ENCODE data around the gene LYRM4.

DNA sequence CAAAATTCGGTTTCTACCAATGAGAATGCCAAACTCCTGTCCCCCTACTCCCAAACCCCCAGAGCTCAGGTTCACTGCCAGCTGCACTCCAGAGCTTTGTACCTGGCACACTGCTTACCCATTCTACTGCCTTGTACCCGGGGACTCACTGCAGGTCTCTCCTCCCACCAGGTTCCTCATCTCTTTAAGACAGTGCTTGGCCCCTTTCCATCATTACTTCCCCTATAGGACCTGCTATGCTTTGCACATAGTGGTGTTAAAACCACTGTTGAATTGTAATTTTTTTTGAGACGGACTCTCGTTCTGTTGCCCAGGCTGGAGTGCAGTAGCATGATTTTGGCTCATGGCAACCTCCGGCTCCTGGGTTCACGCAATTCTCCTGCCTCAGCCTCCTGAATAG, 25.9 kb downstream of the LYRM4 start:
- TF ChIP-seq, protein P1, sequence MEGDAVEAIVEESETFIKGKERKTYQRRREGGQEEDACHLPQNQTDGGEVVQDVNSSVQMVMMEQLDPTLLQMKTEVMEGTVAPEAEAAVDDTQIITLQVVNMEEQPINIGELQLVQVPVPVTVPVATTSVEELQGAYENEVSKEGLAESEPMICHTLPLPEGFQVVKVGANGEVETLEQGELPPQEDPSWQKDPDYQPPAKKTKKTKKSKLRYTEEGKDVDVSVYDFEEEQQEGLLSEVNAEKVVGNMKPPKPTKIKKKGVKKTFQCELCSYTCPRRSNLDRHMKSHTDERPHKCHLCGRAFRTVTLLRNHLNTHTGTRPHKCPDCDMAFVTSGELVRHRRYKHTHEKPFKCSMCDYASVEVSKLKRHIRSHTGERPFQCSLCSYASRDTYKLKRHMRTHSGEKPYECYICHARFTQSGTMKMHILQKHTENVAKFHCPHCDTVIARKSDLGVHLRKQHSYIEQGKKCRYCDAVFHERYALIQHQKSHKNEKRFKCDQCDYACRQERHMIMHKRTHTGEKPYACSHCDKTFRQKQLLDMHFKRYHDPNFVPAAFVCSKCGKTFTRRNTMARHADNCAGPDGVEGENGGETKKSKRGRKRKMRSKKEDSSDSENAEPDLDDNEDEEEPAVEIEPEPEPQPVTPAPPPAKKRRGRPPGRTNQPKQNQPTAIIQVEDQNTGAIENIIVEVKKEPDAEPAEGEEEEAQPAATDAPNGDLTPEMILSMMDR (conservative IDR thresholded peaks at IDR 0.05; ENCODE audit: low read depth in 2 of 2) = no peak
- TF ChIP-seq JUNB (IDR thresholded peaks at IDR 0.05; ENCODE audit: unreplicated experiment) (no peak), POLR2AphosphoS5 (IDR thresholded peaks at IDR 0.05; ENCODE audit: low read depth) (no peak), EZH2 (IDR thresholded peaks at IDR 0.05; ENCODE audit: low read depth, unreplicated experiment) (no peak), EZH2phosphoT487 (IDR thresholded peaks at IDR 0.05; ENCODE audit: unreplicated experiment) (no peak), STAT1 (IDR thresholded peaks at IDR 0.05; ENCODE audit: unreplicated experiment) (no peak), ZNF114 (CRISPR knock-in tag; IDR thresholded peaks at IDR 0.05) (no peak)
- TF ChIP-seq, protein P2, sequence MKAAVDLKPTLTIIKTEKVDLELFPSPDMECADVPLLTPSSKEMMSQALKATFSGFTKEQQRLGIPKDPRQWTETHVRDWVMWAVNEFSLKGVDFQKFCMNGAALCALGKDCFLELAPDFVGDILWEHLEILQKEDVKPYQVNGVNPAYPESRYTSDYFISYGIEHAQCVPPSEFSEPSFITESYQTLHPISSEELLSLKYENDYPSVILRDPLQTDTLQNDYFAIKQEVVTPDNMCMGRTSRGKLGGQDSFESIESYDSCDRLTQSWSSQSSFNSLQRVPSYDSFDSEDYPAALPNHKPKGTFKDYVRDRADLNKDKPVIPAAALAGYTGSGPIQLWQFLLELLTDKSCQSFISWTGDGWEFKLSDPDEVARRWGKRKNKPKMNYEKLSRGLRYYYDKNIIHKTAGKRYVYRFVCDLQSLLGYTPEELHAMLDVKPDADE (IDR thresholded peaks at IDR 0.05) = no peak
